PC-9 (cell line): Measurements from ENCODE around the gene KCNE4.

Source experiments
- EZH2 ChIP-seq: fragments of 200-600 bp; sonication (generic); IDR thresholded peaks from 2 replicates; pipeline ENCODE4 v1.8.0; 2017; ENCODE audit warnings: antibody characterized with exemption, low read depth
- TF ChIP-seq, protein P1 (sequence below): fragments of 200-600 bp; sonication (generic); conservative IDR thresholded peaks from 2 replicates; pipeline ENCODE4 v1.6.1; 2017; ENCODE audit warnings: mixed run types, antibody characterized with exemption, mild to moderate bottlenecking, moderate library complexity

DNA sequence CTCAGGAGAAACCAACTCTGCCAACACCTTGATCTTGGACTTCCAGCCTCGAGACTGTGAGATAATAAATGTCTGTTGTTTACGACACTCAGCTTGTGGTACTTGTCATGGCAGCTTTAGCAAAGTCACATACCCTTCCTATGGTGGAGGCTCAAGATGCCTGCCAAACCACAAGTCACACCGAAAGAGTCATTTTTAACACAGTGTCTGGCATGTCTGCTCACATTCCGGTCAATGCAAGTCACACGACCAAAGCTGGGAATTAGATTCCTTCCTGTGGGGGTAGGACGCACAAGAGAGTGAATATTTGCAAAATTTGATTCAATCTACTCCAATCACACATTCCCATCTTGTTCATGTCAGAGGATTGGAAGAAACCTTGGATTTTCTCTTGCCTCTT, 24.6 kb downstream of the KCNE4 start:
- TF ChIP-seq, protein P1, sequence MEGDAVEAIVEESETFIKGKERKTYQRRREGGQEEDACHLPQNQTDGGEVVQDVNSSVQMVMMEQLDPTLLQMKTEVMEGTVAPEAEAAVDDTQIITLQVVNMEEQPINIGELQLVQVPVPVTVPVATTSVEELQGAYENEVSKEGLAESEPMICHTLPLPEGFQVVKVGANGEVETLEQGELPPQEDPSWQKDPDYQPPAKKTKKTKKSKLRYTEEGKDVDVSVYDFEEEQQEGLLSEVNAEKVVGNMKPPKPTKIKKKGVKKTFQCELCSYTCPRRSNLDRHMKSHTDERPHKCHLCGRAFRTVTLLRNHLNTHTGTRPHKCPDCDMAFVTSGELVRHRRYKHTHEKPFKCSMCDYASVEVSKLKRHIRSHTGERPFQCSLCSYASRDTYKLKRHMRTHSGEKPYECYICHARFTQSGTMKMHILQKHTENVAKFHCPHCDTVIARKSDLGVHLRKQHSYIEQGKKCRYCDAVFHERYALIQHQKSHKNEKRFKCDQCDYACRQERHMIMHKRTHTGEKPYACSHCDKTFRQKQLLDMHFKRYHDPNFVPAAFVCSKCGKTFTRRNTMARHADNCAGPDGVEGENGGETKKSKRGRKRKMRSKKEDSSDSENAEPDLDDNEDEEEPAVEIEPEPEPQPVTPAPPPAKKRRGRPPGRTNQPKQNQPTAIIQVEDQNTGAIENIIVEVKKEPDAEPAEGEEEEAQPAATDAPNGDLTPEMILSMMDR: no peak
- no peak for TF ChIP-seq EZH2
